M059J (cell line): ENCODE measurements around the gene PDGFB. TPM values are rescaled to one million over a fixed set of nuclear protein-coding genes. Genes with fewer than 3 reads are reported as not detected.

Source experiments
- DNase-seq: peaks from one replicate; pipeline ENCODE4 v3.0.0-alpha.2; 2012; ENCODE audit warnings: low read depth
- total RNA-seq: library from RNA; depleted of rRNA; stranded (reverse); fragments of >200 nt; shearing (Covaris generic); gene quantifications from 2 replicates; pipeline ENCODE4 v1.2.3, GENCODE V29; 2014

Gene PDGFB
- total RNA-seq, 1 experiment from 2014 or later = 7.2 TPM

GRCh38 chr22:39240831-39241793 lies 3.7 kb downstream of the PDGFB start:
- peak; percentile 24 for DNase-seq

GRCh38 chr22:39239561-39240423 lies 5.0 kb downstream of the PDGFB start:
- no peak for DNase-seq

- DNase-seq = no peak
Observed at GRCh38 chr22:39238966-39239505, 5.7 kb downstream of the PDGFB start.

- no peak for DNase-seq
Observed at GRCh38 chr22:39238561-39238960, 6.2 kb downstream of the PDGFB start.

GRCh38 chr22:39238101-39238466 lies 6.7 kb downstream of the PDGFB start:
- DNase-seq = no peak

GRCh38 chr22:39237318-39238100 lies 7.3 kb downstream of the PDGFB start:
- no peak for DNase-seq

GRCh38 chr22:39236321-39237317 lies 8.2 kb downstream of the PDGFB start:
- DNase-seq = no peak

GRCh38 chr22:39234867-39235687 lies 9.7 kb downstream of the PDGFB start:
- no peak for DNase-seq

GRCh38 chr22:39234472-39234787 lies 10.4 kb downstream of the PDGFB start:
- DNase-seq = no peak

GRCh38 chr22:39233710-39234471 lies 10.9 kb downstream of the PDGFB start:
- no peak for DNase-seq

- DNase-seq = no peak
Observed at GRCh38 chr22:39232806-39233709, 11.7 kb downstream of the PDGFB start.

GRCh38 chr22:39232246-39232645 lies 12.5 kb downstream of the PDGFB start:
- no peak for DNase-seq

- no peak for DNase-seq
Observed at GRCh38 chr22:39231197-39231950, 13.4 kb downstream of the PDGFB start.

GRCh38 chr22:39230261-39231196 lies 14.3 kb downstream of the PDGFB start:
- no peak for DNase-seq

GRCh38 chr22:39229688-39230260 lies 15.0 kb downstream of the PDGFB start:
- no peak for DNase-seq
